ENCODE data around the gene KIAA1614.

KIAA1614 gene

GRCh38 chr1:180925471-180926051, 12.9 kb downstream of the KIAA1614 start:
- DNase-seq (ENCODE audit: extremely low read depth in 1 of 2, low read depth in 1 of 2): no peak

GRCh38 chr1:180926164-180926981, 13.7 kb downstream of the KIAA1614 start:
- peak in 1 of 2 donors; percentile 2 for DNase-seq (ENCODE audit: extremely low read depth in 1 of 2, low read depth in 1 of 2)

- DNase-seq (ENCODE audit: extremely low read depth in 1 of 2, low read depth in 1 of 2): no peak
Measured at GRCh38 chr1:180927348-180927747, 14.7 kb downstream of the KIAA1614 start.

- DNase-seq (ENCODE audit: extremely low read depth in 1 of 2, low read depth in 1 of 2): no peak
Measured at GRCh38 chr1:180927841-180928240, 15.1 kb downstream of the KIAA1614 start.

- DNase-seq (ENCODE audit: extremely low read depth in 1 of 2, low read depth in 1 of 2): no peak
Measured at GRCh38 chr1:180928331-180929230, 15.9 kb downstream of the KIAA1614 start.

- no peak for DNase-seq (ENCODE audit: extremely low read depth in 1 of 2, low read depth in 1 of 2)
Measured at GRCh38 chr1:180929389-180929788, 16.7 kb downstream of the KIAA1614 start.

GRCh38 chr1:180930687-180931086, 18.0 kb downstream of the KIAA1614 start:
- DNase-seq (ENCODE audit: extremely low read depth in 1 of 2, low read depth in 1 of 2): no peak

- no peak for DNase-seq (ENCODE audit: extremely low read depth in 1 of 2, low read depth in 1 of 2)
Measured at GRCh38 chr1:180931529-180931928, 18.8 kb downstream of the KIAA1614 start.

- no peak for DNase-seq (ENCODE audit: extremely low read depth in 1 of 2, low read depth in 1 of 2)
Measured at GRCh38 chr1:180932378-180932777, 19.7 kb downstream of the KIAA1614 start.

GRCh38 chr1:180933141-180933540, 20.4 kb downstream of the KIAA1614 start:
- DNase-seq (ENCODE audit: extremely low read depth in 1 of 2, low read depth in 1 of 2): no peak

GRCh38 chr1:180934563-180934962, 21.9 kb downstream of the KIAA1614 start:
- DNase-seq (ENCODE audit: extremely low read depth in 1 of 2, low read depth in 1 of 2): no peak

GRCh38 chr1:180935326-180936109, 22.8 kb downstream of the KIAA1614 start:
- no peak for DNase-seq (ENCODE audit: extremely low read depth in 1 of 2, low read depth in 1 of 2)

- DNase-seq (ENCODE audit: extremely low read depth in 1 of 2, low read depth in 1 of 2): no peak
Measured at GRCh38 chr1:180936110-180937011, 23.7 kb downstream of the KIAA1614 start.

GRCh38 chr1:180937012-180937372, 24.3 kb downstream of the KIAA1614 start:
- DNase-seq (ENCODE audit: extremely low read depth in 1 of 2, low read depth in 1 of 2): no peak

GRCh38 chr1:180937624-180938225, 25.0 kb downstream of the KIAA1614 start:
- DNase-seq (ENCODE audit: extremely low read depth in 1 of 2, low read depth in 1 of 2): no peak

- DNase-seq (ENCODE audit: extremely low read depth in 1 of 2, low read depth in 1 of 2): no peak
Measured at GRCh38 chr1:180939073-180939710, 26.5 kb downstream of the KIAA1614 start.

- DNase-seq (ENCODE audit: extremely low read depth in 1 of 2, low read depth in 1 of 2): no peak
Measured at GRCh38 chr1:180939711-180940103, 27.0 kb downstream of the KIAA1614 start.

GRCh38 chr1:180940445-180940844, 27.7 kb downstream of the KIAA1614 start:
- no peak for DNase-seq (ENCODE audit: extremely low read depth in 1 of 2, low read depth in 1 of 2)

All from stimulated activated CD8-positive, alpha-beta memory T cell treated with anti-CD3 and anti-CD28 coated beads, Interleukin-7, amount 100 ng/mL, for 48 hours (primary cell).